Measurements from ENCODE around the gene SMCHD1. TPM values are rescaled to one million over a fixed set of nuclear protein-coding genes. Genes with fewer than 3 reads are reported as not detected.
"Not testable (repeated sequence)": the region's sequence is repeated elsewhere in the genome, so short reads cannot be mapped to it uniquely, and the experiment has no call there.

SMCHD1 gene
- total and polyA plus RNA-seq, 7 donors, result 6.2 to 23.0 (median 20.3) TPM

GRCh38 chr18:2672872-2673271, 17.3 kb downstream of the SMCHD1 start:
- Histone ChIP-seq H3K4me1 (no peaks in the 10 kb centered on the region), H3K27me3 (ENCODE audit: insufficient read depth in 3 of 3, low read length in 2 of 3) (no peaks in the 10 kb centered on the region), H3K9me3 (no peaks in the 10 kb centered on the region), H3K36me3 (ENCODE audit: insufficient read depth in 1 of 2, low read depth in 1 of 2) (peaks cover 6 to 98% of the 10 kb centered on the region in 2 donors), H3K27ac (no peak overlapping the region), H3K4me3 (no peak overlapping the region)
- intact Hi-C loops (cut with DNase I), result no loop called here
- no peak for ATAC-seq
- WGBS, 3 donors, result 86 to 97% (median 87%) methylated on average over 1 of the region's 1 CpG
- DNase-seq, result no peak
- no peak for TF ChIP-seq CTCF (IDR thresholded peaks at IDR 0.05)

- H3K9me3 ChIP-seq; ATAC-seq; intact Hi-C loops (cut with DNase I); DNase-seq; H3K27ac ChIP-seq; H3K27me3 ChIP-seq (ENCODE audit: insufficient read depth in 3 of 3, low read length in 2 of 3); H3K4me3 ChIP-seq; H3K4me1 ChIP-seq: not testable (repeated sequence)
- H3K36me3 ChIP-seq (ENCODE audit: insufficient read depth in 1 of 2, low read depth in 1 of 2), result peaks cover 3 to 60% of the 10 kb centered on the region in 2 donors
- 98 to 99% (median 98%) methylated on average over 12 to 13 of the region's 13 CpGs for WGBS, 3 donors
Measured at GRCh38 chr18:2678933-2679332, 23.4 kb downstream of the SMCHD1 start.

GRCh38 chr18:2680216-2680792, 24.8 kb downstream of the SMCHD1 start:
- no peak overlapping the region for H3K27ac ChIP-seq
- ATAC-seq (no peak), DNase-seq (no peak)
- TF ChIP-seq CTCF (IDR thresholded peaks at IDR 0.05), result no peak
- no peaks in the 10 kb centered on the region for H3K27me3 ChIP-seq (ENCODE audit: insufficient read depth in 3 of 3, low read length in 2 of 3)
- intact Hi-C loops (cut with DNase I), result no loop called here
- H3K9me3 ChIP-seq, result no peaks in the 10 kb centered on the region
- peaks cover 2 to 46% of the 10 kb centered on the region in 2 donors for H3K36me3 ChIP-seq (ENCODE audit: insufficient read depth in 1 of 2, low read depth in 1 of 2)
- no peaks in the 10 kb centered on the region for H3K4me1 ChIP-seq
- no peak overlapping the region for H3K4me3 ChIP-seq
- WGBS, 3 donors, result 66 to 72% (median 67%) methylated on average over 2 of the region's 2 CpGs

GRCh38 chr18:2681993-2682603, 26.6 kb downstream of the SMCHD1 start:
- no peak overlapping the region for H3K27ac ChIP-seq
- TF ChIP-seq CTCF (IDR thresholded peaks at IDR 0.05), result no peak
- WGBS, 3 donors, result 91 to 96% (median 96%) methylated on average over 5 of the region's 5 CpGs
- no peak for ATAC-seq
- no peak for DNase-seq
- intact Hi-C loops (cut with DNase I), result no loop called here
- H3K4me1 ChIP-seq, result no peaks in the 10 kb centered on the region
- peaks cover 0 to 28% of the 10 kb centered on the region in 2 donors for H3K36me3 ChIP-seq (ENCODE audit: insufficient read depth in 1 of 2, low read depth in 1 of 2)
- H3K9me3 ChIP-seq, result peaks cover 9% of the 10 kb centered on the region
- no peak overlapping the region for H3K4me3 ChIP-seq
- H3K27me3 ChIP-seq (ENCODE audit: insufficient read depth in 3 of 3, low read length in 2 of 3), result no peaks in the 10 kb centered on the region

GRCh38 chr18:2683055-2683454, 27.5 kb downstream of the SMCHD1 start:
- DNase-seq, result no peak
- Histone ChIP-seq H3K9me3 (peaks cover 9% of the 10 kb centered on the region), H3K4me1 (no peaks in the 10 kb centered on the region), H3K36me3 (ENCODE audit: insufficient read depth in 1 of 2, low read depth in 1 of 2) (peaks cover 0 to 23% of the 10 kb centered on the region in 2 donors), H3K27ac (no peak overlapping the region), H3K27me3 (ENCODE audit: insufficient read depth in 3 of 3, low read length in 2 of 3) (no peaks in the 10 kb centered on the region), H3K4me3 (no peak overlapping the region)
- no peak for ATAC-seq
- intact Hi-C loops (cut with DNase I), result no loop called here
- no peak for TF ChIP-seq CTCF (IDR thresholded peaks at IDR 0.05)

Measured in psoas muscle (tissue), 8 donors.